K562 (cell line): ENCODE measurements around the gene ACHE. TPM values are rescaled to one million over a fixed set of nuclear protein-coding genes. Genes with fewer than 3 reads are reported as not detected.

Source experiments
- CHCHD3 ChIP-seq: fragments of 250-450 bp; sonication (Bioruptor Pico); IDR thresholded peaks from 2 replicates; pipeline ENCODE4 v2.1.2; 2022; ENCODE audit warnings: mild to moderate bottlenecking
- ERF ChIP-seq: fragments of 450-650 bp; formaldehyde crosslinking; IDR thresholded peaks from 2 replicates; pipeline ENCODE4 v1.4.0; 2020; ENCODE audit warnings: mild to moderate bottlenecking, mixed read lengths
- KDM2B ChIP-seq: fragments of 250-450 bp; sonication (Bioruptor Pico); IDR thresholded peaks from 2 replicates; pipeline ENCODE4 v1.8.0; 2021; ENCODE audit warnings: mild to moderate bottlenecking, moderate library complexity
- KLF10 ChIP-seq: fragments of 250-450 bp; sonication (Bioruptor Pico); IDR thresholded peaks from 2 replicates; pipeline ENCODE4 v1.6.1; 2021; ENCODE audit warnings: matching md5 sums
- KLF16 ChIP-seq: IDR thresholded peaks from 2 replicates; pipeline ENCODE4 v1.6.1; 2016; ENCODE audit warnings: antibody characterized with exemption
- MTA2 ChIP-seq: fragments of 450-650 bp; IDR thresholded peaks from 2 replicates; pipeline ENCODE4 v1.6.1; 2016; ENCODE audit warnings: low read depth
- RBBP5 ChIP-seq: fragments of 200-600 bp; sonication (generic); IDR thresholded peaks from 2 replicates; pipeline ENCODE4 v1.6.1; 2012; ENCODE audit warnings: borderline replicate concordance, mild to moderate bottlenecking, low read length, control low read depth, inconsistent platforms; ENCODE audit not compliant: insufficient read depth, poor library complexity, severe bottlenecking
- TEAD4 ChIP-seq, 2 experiments: sonication (generic) in 1 of 2; formaldehyde crosslinking in 1 of 2; IDR thresholded peaks; 2 replicates each; pipeline versions ENCODE4 v1.6.1 to v1.8.0; 2012 to 2022; ENCODE audit warnings: borderline replicate concordance in 1 of 2, inconsistent platforms in 1 of 2, low read length in 1 of 2, mild to moderate bottlenecking in 1 of 2, missing genetic modification reagents in 1 of 2
- ZNF586 ChIP-seq: fragments of 450-650 bp; formaldehyde crosslinking; conservative IDR thresholded peaks from 2 replicates; pipeline ENCODE4 v1.4.0; 2020; ENCODE audit warnings: mild to moderate bottlenecking, moderate library complexity
- ZNF785 ChIP-seq: fragments of 250-450 bp; sonication (Bioruptor Pico); IDR thresholded peaks from 2 replicates; pipeline ENCODE4 v1.4.0; 2020; ENCODE audit warnings: mild to moderate bottlenecking
- polyA plus RNA-seq, 8 experiments: library from polyadenylated mRNA; depleted of rRNA in 4 of 8; stranded (reverse) in 5 of 8; unstranded in 3 of 8; fragments of >200 nt; fragmentation: Nextera tagmentation in 2 of 8; fragmentation: Illumina TruSeq in 1 of 8; extraction: Ambion mirVana in 2 of 8; extraction: Trizol in 1 of 8; gene quantifications; 2 replicates each; pipeline versions ENCODE4 v1.2.1 to v1.2.3, GENCODE V29; 2011 to 2014; ENCODE audit warnings: inconsistent platforms in 1 of 8, missing spikeins in 1 of 8
- total RNA-seq, 7 experiments: library from RNA; depleted of rRNA in 6 of 7; stranded (reverse); fragments of >200 nt in 6 of 7; fragmentation: Illumina TruSeq in 2 of 7; extraction: Trizol in 2 of 7; gene quantifications; 2 replicates each; pipeline versions ENCODE4 v1.2.1 to v1.2.3, GENCODE V29; 2011 to 2021; ENCODE audit warnings: low replicate concordance in 1 of 7
- TF ChIP-seq, protein P1 (sequence below): fragments of 250-450 bp; sonication (Bioruptor Pico); IDR thresholded peaks from 2 replicates; pipeline ENCODE4 v1.5.0; 2021; ENCODE audit warnings: mild to moderate bottlenecking, borderline replicate concordance
- TF ChIP-seq, protein P2 (sequence below): sonication (generic); formaldehyde crosslinking; IDR thresholded peaks from 2 replicates; pipeline ENCODE4 v1.8.0; 2022; ENCODE audit warnings: mild to moderate bottlenecking, missing genetic modification reagents
- TF ChIP-seq, protein P3 (sequence below): fragments of 250-450 bp; sonication (Bioruptor Pico); IDR thresholded peaks from 2 replicates; pipeline ENCODE4 v1.8.0; 2022; ENCODE audit warnings: moderate library complexity, mild to moderate bottlenecking, inconsistent platforms
- TF ChIP-seq, protein P4 (sequence below): sonication (generic); formaldehyde crosslinking; IDR thresholded peaks from 2 replicates; pipeline ENCODE4 v1.8.0; 2022; ENCODE audit warnings: mild to moderate bottlenecking, missing genetic modification reagents
- TF ChIP-seq, protein P5 (sequence below): fragments of 450-650 bp; conservative IDR thresholded peaks from 2 replicates; pipeline ENCODE4 v1.6.1; 2016; ENCODE audit warnings: missing genetic modification characterization, low read depth, mild to moderate bottlenecking, control low read depth, missing compliant biosample characterization
- TF ChIP-seq, protein P6 (sequence below): sonication (generic); formaldehyde crosslinking; IDR thresholded peaks from 2 replicates; pipeline ENCODE4 v1.8.0; 2023; ENCODE audit warnings: mild to moderate bottlenecking, missing genetic modification reagents
- TF ChIP-seq, protein P7 (sequence below): fragments of 250-450 bp; sonication (Bioruptor Pico); IDR thresholded peaks from 2 replicates; pipeline ENCODE4 v1.5.0; 2020; ENCODE audit warnings: mild to moderate bottlenecking

Gene ACHE
- total and polyA plus RNA-seq, 9 of the 15 experiments (the other 6 are each of a cell fraction or from before 2014, with no cell fraction given), result 0.04 to 8.8 (median 1.9) TPM

DNA sequence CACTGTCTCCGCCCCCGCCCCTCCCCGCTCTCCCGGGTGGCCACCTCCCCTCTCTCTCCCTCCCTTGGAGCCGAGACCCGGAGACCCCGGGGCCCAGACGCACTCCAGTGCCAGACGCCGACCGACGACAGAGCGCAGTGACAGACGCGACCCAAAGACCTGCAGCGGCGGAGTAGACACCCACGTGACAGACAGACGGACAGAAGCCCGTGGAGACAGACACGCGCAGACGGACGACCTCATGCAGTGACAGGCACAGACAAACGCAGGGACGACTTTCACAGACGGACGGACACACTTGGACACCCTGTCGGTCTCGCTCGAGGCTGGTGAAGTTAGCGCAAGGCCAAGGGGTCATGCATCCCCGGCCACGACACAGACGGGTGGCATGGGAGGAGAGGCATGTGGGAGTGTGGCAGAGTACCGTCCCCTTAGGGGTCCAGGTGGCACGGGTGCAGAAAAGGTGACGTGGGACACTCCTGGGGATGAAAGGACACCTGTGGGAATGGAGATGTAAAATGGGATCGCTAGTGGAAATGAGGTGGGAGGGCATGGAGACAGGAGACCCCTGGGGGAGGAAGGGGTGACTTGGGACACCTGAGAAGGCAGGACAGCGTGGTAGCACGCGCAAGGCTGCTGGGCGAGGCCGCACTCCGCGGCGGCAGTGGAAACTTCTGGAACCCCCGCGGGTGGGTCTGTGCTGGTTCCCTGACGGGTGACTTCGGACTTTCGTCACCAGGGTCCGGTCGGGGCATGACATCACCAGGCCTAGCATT lies 456 bp upstream of the ACHE start (continued):
- TF ChIP-seq, protein P1, sequence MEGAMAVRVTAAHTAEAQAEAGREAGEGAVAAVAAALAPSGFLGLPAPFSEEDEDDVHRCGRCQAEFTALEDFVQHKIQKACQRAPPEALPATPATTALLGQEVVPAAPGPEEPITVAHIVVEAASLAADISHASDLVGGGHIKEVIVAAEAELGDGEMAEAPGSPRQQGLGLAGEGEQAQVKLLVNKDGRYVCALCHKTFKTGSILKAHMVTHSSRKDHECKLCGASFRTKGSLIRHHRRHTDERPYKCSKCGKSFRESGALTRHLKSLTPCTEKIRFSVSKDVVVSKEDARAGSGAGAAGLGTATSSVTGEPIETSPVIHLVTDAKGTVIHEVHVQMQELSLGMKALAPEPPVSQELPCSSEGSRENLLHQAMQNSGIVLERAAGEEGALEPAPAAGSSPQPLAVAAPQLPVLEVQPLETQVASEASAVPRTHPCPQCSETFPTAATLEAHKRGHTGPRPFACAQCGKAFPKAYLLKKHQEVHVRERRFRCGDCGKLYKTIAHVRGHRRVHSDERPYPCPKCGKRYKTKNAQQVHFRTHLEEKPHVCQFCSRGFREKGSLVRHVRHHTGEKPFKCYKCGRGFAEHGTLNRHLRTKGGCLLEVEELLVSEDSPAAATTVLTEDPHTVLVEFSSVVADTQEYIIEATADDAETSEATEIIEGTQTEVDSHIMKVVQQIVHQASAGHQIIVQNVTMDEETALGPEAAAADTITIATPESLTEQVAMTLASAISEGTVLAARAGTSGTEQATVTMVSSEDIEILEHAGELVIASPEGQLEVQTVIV (CRISPR knock-in tag), result no peak
- TF ChIP-seq, protein P2, sequence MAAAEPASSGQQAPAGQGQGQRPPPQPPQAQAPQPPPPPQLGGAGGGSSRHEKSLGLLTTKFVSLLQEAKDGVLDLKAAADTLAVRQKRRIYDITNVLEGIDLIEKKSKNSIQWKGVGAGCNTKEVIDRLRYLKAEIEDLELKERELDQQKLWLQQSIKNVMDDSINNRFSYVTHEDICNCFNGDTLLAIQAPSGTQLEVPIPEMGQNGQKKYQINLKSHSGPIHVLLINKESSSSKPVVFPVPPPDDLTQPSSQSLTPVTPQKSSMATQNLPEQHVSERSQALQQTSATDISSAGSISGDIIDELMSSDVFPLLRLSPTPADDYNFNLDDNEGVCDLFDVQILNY (CRISPR knock-in tag), result no peak
- TF ChIP-seq, protein P3, sequence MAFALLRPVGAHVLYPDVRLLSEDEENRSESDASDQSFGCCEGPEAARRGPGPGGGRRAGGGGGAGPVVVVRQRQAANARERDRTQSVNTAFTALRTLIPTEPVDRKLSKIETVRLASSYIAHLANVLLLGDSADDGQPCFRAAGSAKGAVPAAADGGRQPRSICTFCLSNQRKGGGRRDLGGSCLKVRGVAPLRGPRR (CRISPR knock-in tag), result no peak
- TF ChIP-seq ZNF785 (CRISPR knock-in tag), result no peak
- no peak for TF ChIP-seq ERF (CRISPR knock-in tag)
- TF ChIP-seq, protein P4, sequence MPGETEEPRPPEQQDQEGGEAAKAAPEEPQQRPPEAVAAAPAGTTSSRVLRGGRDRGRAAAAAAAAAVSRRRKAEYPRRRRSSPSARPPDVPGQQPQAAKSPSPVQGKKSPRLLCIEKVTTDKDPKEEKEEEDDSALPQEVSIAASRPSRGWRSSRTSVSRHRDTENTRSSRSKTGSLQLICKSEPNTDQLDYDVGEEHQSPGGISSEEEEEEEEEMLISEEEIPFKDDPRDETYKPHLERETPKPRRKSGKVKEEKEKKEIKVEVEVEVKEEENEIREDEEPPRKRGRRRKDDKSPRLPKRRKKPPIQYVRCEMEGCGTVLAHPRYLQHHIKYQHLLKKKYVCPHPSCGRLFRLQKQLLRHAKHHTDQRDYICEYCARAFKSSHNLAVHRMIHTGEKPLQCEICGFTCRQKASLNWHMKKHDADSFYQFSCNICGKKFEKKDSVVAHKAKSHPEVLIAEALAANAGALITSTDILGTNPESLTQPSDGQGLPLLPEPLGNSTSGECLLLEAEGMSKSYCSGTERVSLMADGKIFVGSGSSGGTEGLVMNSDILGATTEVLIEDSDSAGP, result no peak
- TF ChIP-seq KLF16, result no peak
- TF ChIP-seq TEAD4 (IDR thresholded peaks at IDR 0.05; ENCODE audit: low read length), result 0 out of 2 replicates have a peak, but pooled peaks have one; percentile 43
- TF ChIP-seq TEAD4 (CRISPR knock-in tag; IDR thresholded peaks at IDR 0.05; ENCODE audit: borderline replicate concordance), result no peak
- no peak for TF ChIP-seq MTA2
- TF ChIP-seq RBBP5, result no peak
- TF ChIP-seq CHCHD3 (CRISPR knock-in tag), result no peak
- no peak for TF ChIP-seq ZNF586 (CRISPR knock-in tag)
- TF ChIP-seq, protein P5, sequence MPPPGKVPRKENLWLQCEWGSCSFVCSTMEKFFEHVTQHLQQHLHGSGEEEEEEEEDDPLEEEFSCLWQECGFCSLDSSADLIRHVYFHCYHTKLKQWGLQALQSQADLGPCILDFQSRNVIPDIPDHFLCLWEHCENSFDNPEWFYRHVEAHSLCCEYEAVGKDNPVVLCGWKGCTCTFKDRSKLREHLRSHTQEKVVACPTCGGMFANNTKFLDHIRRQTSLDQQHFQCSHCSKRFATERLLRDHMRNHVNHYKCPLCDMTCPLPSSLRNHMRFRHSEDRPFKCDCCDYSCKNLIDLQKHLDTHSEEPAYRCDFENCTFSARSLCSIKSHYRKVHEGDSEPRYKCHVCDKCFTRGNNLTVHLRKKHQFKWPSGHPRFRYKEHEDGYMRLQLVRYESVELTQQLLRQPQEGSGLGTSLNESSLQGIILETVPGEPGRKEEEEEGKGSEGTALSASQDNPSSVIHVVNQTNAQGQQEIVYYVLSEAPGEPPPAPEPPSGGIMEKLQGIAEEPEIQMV (tag), result no peak
- TF ChIP-seq, protein P6, sequence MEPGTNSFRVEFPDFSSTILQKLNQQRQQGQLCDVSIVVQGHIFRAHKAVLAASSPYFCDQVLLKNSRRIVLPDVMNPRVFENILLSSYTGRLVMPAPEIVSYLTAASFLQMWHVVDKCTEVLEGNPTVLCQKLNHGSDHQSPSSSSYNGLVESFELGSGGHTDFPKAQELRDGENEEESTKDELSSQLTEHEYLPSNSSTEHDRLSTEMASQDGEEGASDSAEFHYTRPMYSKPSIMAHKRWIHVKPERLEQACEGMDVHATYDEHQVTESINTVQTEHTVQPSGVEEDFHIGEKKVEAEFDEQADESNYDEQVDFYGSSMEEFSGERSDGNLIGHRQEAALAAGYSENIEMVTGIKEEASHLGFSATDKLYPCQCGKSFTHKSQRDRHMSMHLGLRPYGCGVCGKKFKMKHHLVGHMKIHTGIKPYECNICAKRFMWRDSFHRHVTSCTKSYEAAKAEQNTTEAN (CRISPR knock-in tag), result no peak
- TF ChIP-seq, protein P7, sequence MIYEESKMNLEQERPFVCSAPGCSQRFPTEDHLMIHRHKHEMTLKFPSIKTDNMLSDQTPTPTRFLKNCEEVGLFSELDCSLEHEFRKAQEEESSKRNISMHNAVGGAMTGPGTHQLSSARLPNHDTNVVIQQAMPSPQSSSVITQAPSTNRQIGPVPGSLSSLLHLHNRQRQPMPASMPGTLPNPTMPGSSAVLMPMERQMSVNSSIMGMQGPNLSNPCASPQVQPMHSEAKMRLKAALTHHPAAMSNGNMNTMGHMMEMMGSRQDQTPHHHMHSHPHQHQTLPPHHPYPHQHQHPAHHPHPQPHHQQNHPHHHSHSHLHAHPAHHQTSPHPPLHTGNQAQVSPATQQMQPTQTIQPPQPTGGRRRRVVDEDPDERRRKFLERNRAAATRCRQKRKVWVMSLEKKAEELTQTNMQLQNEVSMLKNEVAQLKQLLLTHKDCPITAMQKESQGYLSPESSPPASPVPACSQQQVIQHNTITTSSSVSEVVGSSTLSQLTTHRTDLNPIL (CRISPR knock-in tag), result no peak
- TF ChIP-seq KLF10 (CRISPR knock-in tag), result no peak
- TF ChIP-seq KDM2B (CRISPR knock-in tag), result peak; percentile 80; the same call in 1 of the 2 replicates
